GM18502 (cell line): ENCODE results near the gene TOMM34.
A peak's percentile ranks its signal among the peaks of the same experiment; 100 is the strongest.

Experiments used
- ATAC-seq: cut with Tn5 transposase; IDR thresholded peaks from one replicate; pipeline ENCODE4 v1.9.1; 2021; ENCODE audit warnings: mild to moderate bottlenecking; ENCODE audit not compliant: unreplicated experiment, poor library complexity

The TOMM34 gene

GRCh38 chr20:44936510-44936909, 23.7 kb downstream of the TOMM34 start:
- no peak for ATAC-seq

GRCh38 chr20:44932916-44933315, 27.3 kb downstream of the TOMM34 start:
- ATAC-seq, result no peak

DNA sequence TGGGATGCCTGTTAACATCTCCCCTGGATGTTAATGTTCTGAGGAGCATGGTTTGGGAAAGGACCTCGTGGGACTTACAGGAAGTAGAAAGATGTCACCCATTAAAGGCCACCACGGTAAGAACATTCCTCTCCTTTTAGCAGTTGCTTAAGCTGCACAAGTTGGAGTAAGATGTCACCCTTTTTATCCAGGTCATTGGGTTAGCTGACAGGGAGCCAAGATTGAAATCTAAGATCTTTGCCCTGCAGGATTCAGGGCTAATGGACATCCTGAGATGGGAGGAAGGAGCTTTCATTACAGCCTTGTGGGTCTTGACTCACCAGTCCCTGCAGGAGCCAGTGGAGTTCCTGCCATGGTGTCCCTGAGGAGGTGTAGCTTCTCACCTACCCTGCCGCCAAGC, 28.3 kb downstream of the TOMM34 start:
- no peak for ATAC-seq

DNA sequence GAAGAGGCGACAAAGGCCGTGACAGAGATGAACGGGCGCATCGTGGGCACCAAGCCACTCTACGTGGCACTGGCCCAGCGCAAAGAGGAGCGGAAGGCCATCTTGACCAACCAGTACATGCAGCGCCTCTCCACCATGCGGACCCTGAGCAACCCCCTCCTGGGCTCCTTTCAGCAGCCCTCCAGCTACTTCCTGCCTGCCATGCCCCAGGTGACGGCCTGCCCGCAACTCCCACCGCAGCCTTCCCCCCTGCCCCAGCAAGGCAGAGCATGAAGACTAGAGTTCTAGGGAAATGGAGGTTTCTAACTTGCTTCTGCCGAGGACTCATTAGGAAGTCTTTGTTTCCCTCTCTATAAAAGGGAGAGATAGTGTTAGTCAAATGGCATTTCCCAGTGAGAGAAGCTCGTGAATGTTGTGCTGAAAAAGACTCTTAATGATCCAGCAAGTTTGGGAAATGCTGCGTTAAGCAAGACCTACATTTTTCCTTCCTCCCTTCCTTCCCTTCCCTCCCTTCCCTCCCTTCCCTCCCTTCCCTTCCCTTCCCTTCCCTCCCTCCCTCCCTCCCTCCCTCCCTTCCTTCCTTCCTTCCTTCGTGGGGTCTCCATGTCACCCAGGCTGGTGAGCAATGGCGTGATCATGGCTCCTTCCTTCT, 29.6 kb downstream of the TOMM34 start:
- no peak for ATAC-seq

DNA sequence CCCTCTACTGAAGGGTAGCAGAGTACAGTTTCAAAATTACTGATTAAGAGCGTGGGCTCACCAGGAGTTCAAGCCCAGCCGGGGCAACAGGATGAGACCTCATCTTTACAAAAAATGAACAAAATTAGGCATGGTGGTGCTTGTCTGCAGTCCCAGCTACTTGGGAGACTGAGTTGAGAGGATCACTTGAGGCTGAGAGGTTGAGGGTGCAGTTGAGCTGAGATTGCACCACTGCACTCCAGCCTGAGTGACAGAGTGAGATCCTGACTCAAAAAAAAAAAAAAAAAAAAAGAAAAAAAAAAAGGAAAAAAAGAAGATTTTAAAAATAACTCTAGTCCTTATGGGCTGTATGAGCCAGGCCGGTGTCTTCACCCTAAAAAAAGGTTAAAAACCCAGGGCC, 31.6 kb downstream of the TOMM34 start:
- ATAC-seq, result no peak

GRCh38 chr20:44924541-44924940, 35.7 kb downstream of the TOMM34 start:
- ATAC-seq, result no peak

DNA sequence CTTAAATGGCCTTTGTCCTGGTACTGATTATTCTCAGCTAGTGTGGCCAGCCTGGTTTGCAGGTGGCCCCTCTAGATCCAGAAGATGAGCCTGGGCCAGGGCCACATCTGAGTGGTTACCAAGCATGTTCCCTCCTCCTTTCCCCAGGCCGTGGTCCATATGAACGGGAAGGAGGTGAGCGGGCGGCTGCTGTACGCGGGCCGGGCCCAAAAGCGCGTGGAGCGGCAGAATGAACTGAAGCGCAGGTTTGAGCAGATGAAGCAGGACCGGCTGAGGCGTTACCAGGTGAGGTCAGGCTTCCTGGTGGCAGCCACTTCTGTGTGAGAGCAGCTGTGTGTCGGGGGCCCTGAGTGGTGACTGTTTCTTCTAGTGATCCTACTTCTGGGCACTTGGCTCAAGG, 38.8 kb downstream of the TOMM34 start:
- ATAC-seq, result no peak

- ATAC-seq, result no peak
Observed at GRCh38 chr20:44918761-44919160, 41.4 kb downstream of the TOMM34 start.

- no peak for ATAC-seq
Observed at GRCh38 chr20:44918342-44918741, 41.9 kb downstream of the TOMM34 start.

DNA sequence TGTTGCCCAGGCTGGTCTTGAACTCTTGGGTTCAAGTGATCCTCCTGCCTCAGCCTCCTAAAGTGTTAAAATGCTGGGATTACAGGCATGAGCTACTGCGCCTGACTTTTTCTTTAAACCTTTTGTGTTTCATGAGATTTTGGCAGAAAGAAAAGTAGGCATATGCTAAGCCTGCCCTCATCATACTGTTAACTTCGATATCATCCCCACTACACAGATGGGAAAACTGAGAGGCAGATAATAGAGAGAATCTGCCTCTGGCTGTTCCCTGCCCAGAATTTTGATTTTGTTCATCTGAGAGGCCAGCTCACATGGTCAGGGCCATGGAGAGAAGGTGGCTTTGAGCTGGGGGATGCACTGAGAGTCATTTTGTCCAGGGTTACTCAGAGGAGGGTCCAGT, 42.8 kb downstream of the TOMM34 start:
- no peak for ATAC-seq

GRCh38 chr20:44916586-44916985, 43.6 kb downstream of the TOMM34 start:
- ATAC-seq, result no peak

DNA sequence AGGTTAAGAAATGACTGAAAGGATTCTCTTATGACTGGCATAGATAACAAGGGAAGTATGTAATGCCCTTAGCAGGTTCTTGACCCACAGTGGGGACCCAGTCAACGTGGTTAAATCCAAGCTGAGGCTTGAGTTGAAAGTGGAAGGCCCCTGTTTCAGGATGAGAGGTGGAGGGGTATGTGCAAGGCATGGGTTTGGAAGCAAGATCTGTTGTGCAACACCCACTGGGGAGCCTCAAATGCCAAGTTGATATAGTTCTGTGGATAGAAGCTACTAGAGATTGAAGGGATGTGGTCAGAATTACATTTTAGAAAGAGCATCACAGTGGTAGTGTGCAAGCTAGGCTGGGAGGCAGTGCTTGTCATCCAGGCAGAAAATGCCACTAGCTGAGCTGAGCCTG, 45.3 kb downstream of the TOMM34 start:
- ATAC-seq, result no peak

- ATAC-seq, result no peak
Observed at GRCh38 chr20:44912189-44912588, 48.0 kb downstream of the TOMM34 start.

DNA sequence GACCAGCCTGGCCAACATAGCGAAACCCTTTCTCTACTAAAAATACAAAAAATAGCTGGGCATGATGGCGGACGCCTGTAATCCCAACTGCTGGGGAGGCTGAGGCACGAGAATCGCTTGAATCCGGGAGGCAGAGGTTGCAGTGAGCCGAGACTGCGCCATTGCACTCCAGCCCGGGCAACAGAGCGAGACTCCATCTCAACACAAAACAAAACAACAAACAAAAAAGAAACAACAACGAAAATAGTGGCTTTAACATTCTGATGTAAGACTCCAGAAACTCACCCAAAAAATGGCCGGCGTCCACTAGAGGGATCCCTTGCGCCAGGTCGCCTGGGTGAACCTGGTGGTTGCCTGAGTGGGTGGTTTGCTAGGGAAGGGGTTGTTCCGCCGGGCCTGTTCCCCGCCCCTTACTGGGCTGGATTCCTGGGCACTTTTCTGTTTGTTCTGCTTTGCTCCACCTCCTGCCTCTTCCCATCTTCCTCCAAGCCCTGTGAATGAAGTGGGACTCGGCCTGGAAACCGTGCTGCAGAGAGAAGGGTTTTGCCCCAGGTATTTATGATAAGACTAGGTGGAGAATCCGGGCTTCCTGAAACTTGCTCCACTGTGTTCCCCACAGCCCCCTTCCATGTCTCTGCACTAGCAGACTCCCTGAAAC, 48.8 kb downstream of the TOMM34 start:
- ATAC-seq, result no peak

DNA sequence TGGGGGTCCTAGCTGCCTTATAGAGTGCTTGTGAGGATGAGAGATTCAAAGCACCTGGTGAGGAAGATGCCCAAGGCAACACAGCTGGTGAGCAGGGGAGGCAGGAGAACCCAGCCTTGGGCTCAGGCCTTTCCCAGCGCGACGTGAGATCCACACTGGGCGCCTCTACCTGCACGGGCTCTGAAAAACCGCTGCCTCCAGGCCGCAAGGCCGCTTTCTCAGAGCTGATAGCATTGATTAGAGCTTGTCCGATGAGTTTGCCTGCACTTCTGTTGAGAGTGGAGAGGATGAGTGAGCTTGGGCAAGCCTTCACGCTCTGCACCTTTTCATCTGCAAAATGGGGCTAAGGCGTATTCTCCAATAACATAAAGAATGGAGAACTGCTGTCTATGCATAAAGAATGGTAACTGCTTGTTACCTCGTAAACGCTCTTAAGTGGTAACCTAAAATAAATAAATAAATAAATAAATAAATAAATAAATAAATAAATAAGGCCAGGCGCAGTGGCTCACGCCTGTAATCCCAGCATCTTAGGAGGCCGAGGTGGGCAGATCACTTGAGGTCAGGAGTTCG, 49.4 kb downstream of the TOMM34 start:
- no peak for ATAC-seq

GRCh38 chr20:44909872-44910689, 50.1 kb downstream of the TOMM34 start, which contains the start of gene PABPC1L:
TSS of gene PABPC1L (plus strand) at chr20:44910060. CDS start at chr20:44910144, 84 bp downstream.
- peak; percentile 93 for ATAC-seq

DNA sequence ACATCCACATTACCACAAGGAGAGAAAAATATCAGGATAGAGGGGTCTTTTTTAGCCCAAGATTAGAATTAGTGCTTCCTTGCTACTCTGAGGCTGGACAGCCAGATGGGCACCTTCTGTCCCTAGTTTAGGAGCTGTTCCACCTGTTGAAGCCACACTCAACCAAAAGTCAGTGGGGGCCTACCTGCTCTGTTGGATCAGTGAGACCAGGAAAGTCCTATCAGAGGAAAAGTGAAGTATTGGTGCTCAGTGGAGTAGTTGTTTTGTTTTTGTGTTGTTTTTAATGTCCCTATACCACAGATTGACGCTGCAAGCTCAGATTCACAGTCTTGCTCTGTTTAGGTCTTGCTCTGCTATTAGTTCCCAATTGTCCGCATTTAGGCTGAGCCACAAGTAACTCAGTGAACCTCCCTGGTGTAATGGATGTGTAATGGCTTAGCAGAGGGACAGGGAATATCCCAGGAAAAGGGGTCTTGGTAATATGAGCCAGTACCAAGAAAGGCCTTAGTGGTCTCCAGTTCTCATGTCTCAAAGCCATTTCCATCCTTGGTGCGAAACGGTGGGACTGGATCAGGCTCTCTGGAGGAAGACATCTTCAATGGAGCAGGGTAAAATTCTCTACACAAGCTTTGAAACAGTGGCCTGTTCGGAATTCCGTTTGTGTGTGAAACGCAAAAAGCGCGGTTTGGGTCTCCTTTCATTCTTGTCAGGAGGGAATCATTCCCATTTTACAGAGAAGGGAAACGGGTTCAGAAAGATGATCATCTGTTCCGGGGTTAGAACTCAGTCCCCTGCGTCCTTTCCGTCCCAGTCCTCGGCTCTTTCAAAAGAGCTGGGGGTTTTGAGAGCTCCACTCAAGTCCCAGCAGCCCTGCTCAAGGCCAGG, 51.0 kb downstream of the TOMM34 start:
- ATAC-seq, result no peak

DNA sequence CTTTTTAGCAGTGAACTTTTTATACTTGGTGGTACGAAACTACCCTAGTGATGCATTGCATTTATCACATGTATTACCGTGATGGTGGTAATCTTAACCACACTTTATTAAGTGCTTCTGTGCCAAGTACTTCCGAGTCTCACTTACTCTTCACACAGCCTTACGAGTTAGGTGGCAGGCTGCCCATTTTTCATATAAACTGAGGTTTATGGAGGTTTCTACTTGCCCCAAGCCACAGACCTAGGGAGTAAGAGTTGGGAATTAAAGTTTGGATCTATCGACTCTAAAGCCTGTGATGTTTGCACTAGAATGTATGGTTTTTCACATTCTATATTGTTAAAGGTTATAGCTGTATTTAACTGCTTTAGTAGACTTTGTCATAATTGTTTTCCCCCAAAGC, 55.8 kb downstream of the TOMM34 start:
- no peak for ATAC-seq

GRCh38 chr20:44901974-44902373, 58.2 kb downstream of the TOMM34 start:
- no peak for ATAC-seq

GRCh38 chr20:44900231-44900854, 59.9 kb downstream of the TOMM34 start:
- no peak for ATAC-seq
